Measurements from ENCODE around the gene LMTK3.

The LMTK3 gene

DNA sequence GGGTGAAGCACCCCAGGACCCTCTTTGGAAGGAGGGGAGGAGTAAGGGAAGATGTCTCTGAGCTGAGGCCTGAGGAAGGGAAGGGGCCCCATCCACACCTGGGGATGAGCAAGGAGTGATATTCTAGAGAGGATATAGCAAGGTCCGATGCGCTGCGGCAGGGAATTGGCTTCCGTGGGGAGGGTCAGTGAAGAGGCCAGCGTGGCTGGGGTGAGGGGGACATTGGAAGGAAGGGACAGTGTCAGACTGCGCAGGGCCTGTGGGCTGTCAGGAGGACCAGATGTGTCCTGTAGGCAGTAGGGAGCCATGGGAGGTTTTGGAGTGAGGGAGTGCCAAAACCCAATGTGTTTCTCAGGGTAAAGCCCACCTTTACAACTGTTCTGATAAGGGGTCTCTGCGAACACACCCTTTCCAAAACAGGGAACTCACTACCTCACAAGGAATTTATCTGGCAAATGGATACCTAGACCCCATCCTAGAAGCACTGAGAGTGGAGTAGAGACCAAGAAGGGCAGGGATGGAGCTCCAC is 3.7 kb downstream of the LMTK3 start:
- ATAC-seq: no peak

DNA sequence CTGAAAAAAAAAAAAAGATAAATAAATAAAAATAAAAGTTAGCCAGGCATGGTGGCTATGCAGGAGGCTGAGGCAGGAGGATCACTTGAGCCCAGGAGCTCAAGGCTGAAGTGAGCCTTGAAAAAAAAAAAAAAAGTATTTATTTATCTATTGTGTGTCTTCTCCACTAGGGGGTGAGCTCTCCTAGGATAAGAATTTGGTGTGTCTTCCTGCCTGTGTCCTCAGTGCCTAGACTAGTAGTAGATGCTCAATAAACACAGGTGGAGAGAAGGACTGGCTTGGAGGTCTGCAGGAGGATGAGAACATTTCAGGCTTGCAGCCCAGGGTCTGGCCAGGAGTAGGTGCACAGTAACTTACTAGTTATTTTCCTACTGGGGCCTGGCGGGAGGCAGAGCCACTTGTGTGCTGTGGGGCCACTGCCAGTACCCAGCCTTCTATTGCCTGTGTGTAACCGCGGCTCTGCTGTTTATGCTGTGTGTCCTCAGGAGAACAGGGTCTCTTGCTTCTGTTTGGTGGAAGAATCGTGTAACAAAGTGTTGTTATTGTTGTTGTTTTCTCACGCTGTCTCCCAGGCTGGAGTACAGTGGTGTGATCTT is 5.4 kb downstream of the LMTK3 start:
- ATAC-seq: peak; percentile 26
- TF ChIP-seq TOX (CRISPR knock-in tag; IDR thresholded peaks at IDR 0.05; ENCODE audit: borderline replicate concordance): no peak
- no peak for TF ChIP-seq BACH2 (CRISPR knock-in tag; IDR thresholded peaks at IDR 0.05; ENCODE audit: borderline replicate concordance)
- no peak for TF ChIP-seq ISL1 (CRISPR knock-in tag; IDR thresholded peaks at IDR 0.05)
- TF ChIP-seq, protein P1, sequence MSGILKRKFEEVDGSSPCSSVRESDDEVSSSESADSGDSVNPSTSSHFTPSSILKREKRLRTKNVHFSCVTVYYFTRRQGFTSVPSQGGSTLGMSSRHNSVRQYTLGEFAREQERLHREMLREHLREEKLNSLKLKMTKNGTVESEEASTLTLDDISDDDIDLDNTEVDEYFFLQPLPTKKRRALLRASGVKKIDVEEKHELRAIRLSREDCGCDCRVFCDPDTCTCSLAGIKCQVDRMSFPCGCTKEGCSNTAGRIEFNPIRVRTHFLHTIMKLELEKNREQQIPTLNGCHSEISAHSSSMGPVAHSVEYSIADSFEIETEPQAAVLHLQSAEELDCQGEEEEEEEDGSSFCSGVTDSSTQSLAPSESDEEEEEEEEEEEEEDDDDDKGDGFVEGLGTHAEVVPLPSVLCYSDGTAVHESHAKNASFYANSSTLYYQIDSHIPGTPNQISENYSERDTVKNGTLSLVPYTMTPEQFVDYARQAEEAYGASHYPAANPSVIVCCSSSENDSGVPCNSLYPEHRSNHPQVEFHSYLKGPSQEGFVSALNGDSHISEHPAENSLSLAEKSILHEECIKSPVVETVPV (CRISPR knock-in tag; IDR thresholded peaks at IDR 0.05): no peak
- no peak for TF ChIP-seq RARB (CRISPR knock-in tag; IDR thresholded peaks at IDR 0.05)
- TF ChIP-seq OSR1 (CRISPR knock-in tag; IDR thresholded peaks at IDR 0.05): no peak
- no peak for TF ChIP-seq ZFP30 (CRISPR knock-in tag; IDR thresholded peaks at IDR 0.05)
- TF ChIP-seq, protein P2, sequence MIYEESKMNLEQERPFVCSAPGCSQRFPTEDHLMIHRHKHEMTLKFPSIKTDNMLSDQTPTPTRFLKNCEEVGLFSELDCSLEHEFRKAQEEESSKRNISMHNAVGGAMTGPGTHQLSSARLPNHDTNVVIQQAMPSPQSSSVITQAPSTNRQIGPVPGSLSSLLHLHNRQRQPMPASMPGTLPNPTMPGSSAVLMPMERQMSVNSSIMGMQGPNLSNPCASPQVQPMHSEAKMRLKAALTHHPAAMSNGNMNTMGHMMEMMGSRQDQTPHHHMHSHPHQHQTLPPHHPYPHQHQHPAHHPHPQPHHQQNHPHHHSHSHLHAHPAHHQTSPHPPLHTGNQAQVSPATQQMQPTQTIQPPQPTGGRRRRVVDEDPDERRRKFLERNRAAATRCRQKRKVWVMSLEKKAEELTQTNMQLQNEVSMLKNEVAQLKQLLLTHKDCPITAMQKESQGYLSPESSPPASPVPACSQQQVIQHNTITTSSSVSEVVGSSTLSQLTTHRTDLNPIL (CRISPR knock-in tag; IDR thresholded peaks at IDR 0.05; ENCODE audit: low read depth): no peak
- TF ChIP-seq SNAI2 (CRISPR knock-in tag; IDR thresholded peaks at IDR 0.05): no peak
- no peak for TF ChIP-seq GLIS3 (CRISPR knock-in tag; IDR thresholded peaks at IDR 0.05)
- TF ChIP-seq, protein P3, sequence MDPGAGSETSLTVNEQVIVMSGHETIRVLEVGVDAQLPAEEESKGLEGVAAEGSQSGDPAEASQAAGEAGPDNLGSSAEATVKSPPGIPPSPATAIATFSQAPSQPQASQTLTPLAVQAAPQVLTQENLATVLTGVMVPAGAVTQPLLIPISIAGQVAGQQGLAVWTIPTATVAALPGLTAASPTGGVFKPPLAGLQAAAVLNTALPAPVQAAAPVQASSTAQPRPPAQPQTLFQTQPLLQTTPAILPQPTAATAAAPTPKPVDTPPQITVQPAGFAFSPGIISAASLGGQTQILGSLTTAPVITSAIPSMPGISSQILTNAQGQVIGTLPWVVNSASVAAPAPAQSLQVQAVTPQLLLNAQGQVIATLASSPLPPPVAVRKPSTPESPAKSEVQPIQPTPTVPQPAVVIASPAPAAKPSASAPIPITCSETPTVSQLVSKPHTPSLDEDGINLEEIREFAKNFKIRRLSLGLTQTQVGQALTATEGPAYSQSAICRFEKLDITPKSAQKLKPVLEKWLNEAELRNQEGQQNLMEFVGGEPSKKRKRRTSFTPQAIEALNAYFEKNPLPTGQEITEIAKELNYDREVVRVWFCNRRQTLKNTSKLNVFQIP (CRISPR knock-in tag; IDR thresholded peaks at IDR 0.05; ENCODE audit: borderline replicate concordance, low read depth): no peak
- TF ChIP-seq CSDC2 (CRISPR knock-in tag; IDR thresholded peaks at IDR 0.05): no peak
- no peak for TF ChIP-seq ARNTL (CRISPR knock-in tag; IDR thresholded peaks at IDR 0.05; ENCODE audit: borderline replicate concordance, low read depth)

More for the DNA sequence above, 3.7 kb downstream of the LMTK3 start:
- TF ChIP-seq CSDC2 (CRISPR knock-in tag; IDR thresholded peaks at IDR 0.05) (no peak), SNAI2 (CRISPR knock-in tag; IDR thresholded peaks at IDR 0.05) (no peak), OSR1 (CRISPR knock-in tag; IDR thresholded peaks at IDR 0.05) (no peak), ZNF565 (CRISPR knock-in tag; conservative IDR thresholded peaks at IDR 0.05; ENCODE audit: low read depth) (no peak), GLIS3 (CRISPR knock-in tag; IDR thresholded peaks at IDR 0.05) (no peak), ZNF8 (CRISPR knock-in tag; IDR thresholded peaks at IDR 0.05) (no peak), TCF4 (CRISPR knock-in tag; IDR thresholded peaks at IDR 0.05; ENCODE audit: borderline replicate concordance) (no peak), ESRRG (CRISPR knock-in tag; IDR thresholded peaks at IDR 0.05) (no peak), ARNTL (CRISPR knock-in tag; IDR thresholded peaks at IDR 0.05; ENCODE audit: borderline replicate concordance, low read depth) (no peak), RARB (CRISPR knock-in tag; IDR thresholded peaks at IDR 0.05) (no peak), BACH2 (CRISPR knock-in tag; IDR thresholded peaks at IDR 0.05; ENCODE audit: borderline replicate concordance) (no peak), PPARA (CRISPR knock-in tag; IDR thresholded peaks at IDR 0.05; ENCODE audit: borderline replicate concordance) (no peak), TOX (CRISPR knock-in tag; IDR thresholded peaks at IDR 0.05; ENCODE audit: borderline replicate concordance) (no peak), ZNF70 (CRISPR knock-in tag; IDR thresholded peaks at IDR 0.05) (no peak), ISL1 (CRISPR knock-in tag; IDR thresholded peaks at IDR 0.05) (no peak)
- TF ChIP-seq, protein P1 (CRISPR knock-in tag; IDR thresholded peaks at IDR 0.05): no peak
- TF ChIP-seq, protein P4, sequence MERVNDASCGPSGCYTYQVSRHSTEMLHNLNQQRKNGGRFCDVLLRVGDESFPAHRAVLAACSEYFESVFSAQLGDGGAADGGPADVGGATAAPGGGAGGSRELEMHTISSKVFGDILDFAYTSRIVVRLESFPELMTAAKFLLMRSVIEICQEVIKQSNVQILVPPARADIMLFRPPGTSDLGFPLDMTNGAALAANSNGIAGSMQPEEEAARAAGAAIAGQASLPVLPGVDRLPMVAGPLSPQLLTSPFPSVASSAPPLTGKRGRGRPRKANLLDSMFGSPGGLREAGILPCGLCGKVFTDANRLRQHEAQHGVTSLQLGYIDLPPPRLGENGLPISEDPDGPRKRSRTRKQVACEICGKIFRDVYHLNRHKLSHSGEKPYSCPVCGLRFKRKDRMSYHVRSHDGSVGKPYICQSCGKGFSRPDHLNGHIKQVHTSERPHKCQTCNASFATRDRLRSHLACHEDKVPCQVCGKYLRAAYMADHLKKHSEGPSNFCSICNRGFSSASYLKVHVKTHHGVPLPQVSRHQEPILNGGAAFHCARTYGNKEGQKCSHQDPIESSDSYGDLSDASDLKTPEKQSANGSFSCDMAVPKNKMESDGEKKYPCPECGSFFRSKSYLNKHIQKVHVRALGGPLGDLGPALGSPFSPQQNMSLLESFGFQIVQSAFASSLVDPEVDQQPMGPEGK (CRISPR knock-in tag; IDR thresholded peaks at IDR 0.05; ENCODE audit: borderline replicate concordance): no peak
- TF ChIP-seq, protein P3 (CRISPR knock-in tag; IDR thresholded peaks at IDR 0.05; ENCODE audit: borderline replicate concordance, low read depth): no peak
- TF ChIP-seq, protein P5, sequence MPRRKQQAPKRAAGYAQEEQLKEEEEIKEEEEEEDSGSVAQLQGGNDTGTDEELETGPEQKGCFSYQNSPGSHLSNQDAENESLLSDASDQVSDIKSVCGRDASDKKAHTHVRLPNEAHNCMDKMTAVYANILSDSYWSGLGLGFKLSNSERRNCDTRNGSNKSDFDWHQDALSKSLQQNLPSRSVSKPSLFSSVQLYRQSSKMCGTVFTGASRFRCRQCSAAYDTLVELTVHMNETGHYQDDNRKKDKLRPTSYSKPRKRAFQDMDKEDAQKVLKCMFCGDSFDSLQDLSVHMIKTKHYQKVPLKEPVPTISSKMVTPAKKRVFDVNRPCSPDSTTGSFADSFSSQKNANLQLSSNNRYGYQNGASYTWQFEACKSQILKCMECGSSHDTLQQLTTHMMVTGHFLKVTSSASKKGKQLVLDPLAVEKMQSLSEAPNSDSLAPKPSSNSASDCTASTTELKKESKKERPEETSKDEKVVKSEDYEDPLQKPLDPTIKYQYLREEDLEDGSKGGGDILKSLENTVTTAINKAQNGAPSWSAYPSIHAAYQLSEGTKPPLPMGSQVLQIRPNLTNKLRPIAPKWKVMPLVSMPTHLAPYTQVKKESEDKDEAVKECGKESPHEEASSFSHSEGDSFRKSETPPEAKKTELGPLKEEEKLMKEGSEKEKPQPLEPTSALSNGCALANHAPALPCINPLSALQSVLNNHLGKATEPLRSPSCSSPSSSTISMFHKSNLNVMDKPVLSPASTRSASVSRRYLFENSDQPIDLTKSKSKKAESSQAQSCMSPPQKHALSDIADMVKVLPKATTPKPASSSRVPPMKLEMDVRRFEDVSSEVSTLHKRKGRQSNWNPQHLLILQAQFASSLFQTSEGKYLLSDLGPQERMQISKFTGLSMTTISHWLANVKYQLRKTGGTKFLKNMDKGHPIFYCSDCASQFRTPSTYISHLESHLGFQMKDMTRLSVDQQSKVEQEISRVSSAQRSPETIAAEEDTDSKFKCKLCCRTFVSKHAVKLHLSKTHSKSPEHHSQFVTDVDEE (CRISPR knock-in tag; IDR thresholded peaks at IDR 0.05): no peak
- TF ChIP-seq, protein P2 (CRISPR knock-in tag; IDR thresholded peaks at IDR 0.05; ENCODE audit: low read depth): no peak

Data from SK-N-SH treated with all-trans-retinoic acid at 6 μM for 48 hours (cell line).